MM.1S (cell line): Measurements from ENCODE around the gene EDEM3.
"Not testable (repeated sequence)": the region's sequence is repeated elsewhere in the genome, so short reads cannot be mapped to it uniquely, and the experiment has no call there.

Source experiments
- DNase-seq: peaks from one replicate; pipeline ENCODE4 v3.0.0-alpha.2; 2015
- H2AFZ ChIP-seq: fragments of 300-600 bp; sonication (generic); 2 replicates; pipeline ENCODE4 v1.6.0; 2016; ENCODE audit warnings: antibody characterized with exemption, low read length
- H3F3A ChIP-seq: fragments of 300-600 bp; sonication (generic); 2 replicates; pipeline ENCODE4 v1.6.1; 2016; ENCODE audit warnings: mild to moderate bottlenecking, antibody characterized with exemption, low read length, moderate library complexity, mixed read lengths; ENCODE audit not compliant: insufficient read depth
- H3K27ac ChIP-seq: fragments of 300-600 bp; sonication (generic); 2 replicates; pipeline ENCODE4 v1.5.1; 2016; ENCODE audit warnings: mild to moderate bottlenecking, low read length
- H3K27me3 ChIP-seq: fragments of 300-600 bp; sonication (generic); replicated peaks from 2 replicates; pipeline ENCODE4 v1.6.0; 2016; ENCODE audit warnings: low read length; ENCODE audit not compliant: insufficient read depth
- H3K36me3 ChIP-seq: fragments of 300-600 bp; sonication (generic); replicated peaks from 2 replicates; pipeline ENCODE4 v1.6.1; 2016; ENCODE audit warnings: mild to moderate bottlenecking, low read length, mixed read lengths; ENCODE audit not compliant: insufficient read depth
- H3K4me1 ChIP-seq: fragments of 300-600 bp; sonication (generic); 2 replicates; pipeline ENCODE4 v1.6.1; 2016; ENCODE audit warnings: low read length, mixed read lengths
- H3K4me2 ChIP-seq: fragments of 300-600 bp; sonication (generic); 2 replicates; pipeline ENCODE4 v1.6.0; 2016; ENCODE audit warnings: low read depth, low read length
- H3K4me3 ChIP-seq: fragments of 300-600 bp; sonication (generic); 2 replicates; pipeline ENCODE4 v1.5.1; 2016; ENCODE audit warnings: low read length, mixed read lengths
- H3K79me2 ChIP-seq: fragments of 300-600 bp; sonication (generic); 2 replicates; pipeline ENCODE4 v1.6.1; 2016; ENCODE audit warnings: mixed run types, low read length, mixed read lengths
- H3K9ac ChIP-seq: fragments of 300-600 bp; sonication (generic); 2 replicates; pipeline ENCODE4 v1.6.1; 2016; ENCODE audit warnings: low read length, mixed read lengths
- H3K9me2 ChIP-seq: fragments of 300-600 bp; sonication (generic); replicated peaks from 2 replicates; pipeline ENCODE4 v1.6.1; 2016; ENCODE audit warnings: mild to moderate bottlenecking, low read length, mixed read lengths; ENCODE audit not compliant: insufficient read depth
- H3K9me3 ChIP-seq: fragments of 300-600 bp; sonication (generic); replicated peaks from 2 replicates; pipeline ENCODE4 v1.6.1; 2016; ENCODE audit warnings: mild to moderate bottlenecking, low read length, mixed read lengths; ENCODE audit not compliant: insufficient read depth
- H4K20me1 ChIP-seq: fragments of 300-600 bp; sonication (generic); 2 replicates; pipeline ENCODE4 v1.6.1; 2016; ENCODE audit warnings: mild to moderate bottlenecking, low read length, moderate library complexity, mixed read lengths; ENCODE audit not compliant: insufficient read depth
- CTCF ChIP-seq: fragments of 300-600 bp; sonication (generic); IDR thresholded peaks from 2 replicates; pipeline ENCODE4 v1.5.1; 2016; ENCODE audit warnings: antibody characterized with exemption, low read length, mixed read lengths
- EZH2 ChIP-seq: fragments of 300-600 bp; sonication (generic); optimal IDR thresholded peaks from 2 replicates; pipeline ENCODE3; 2017; ENCODE audit warnings: low read depth, mild to moderate bottlenecking, antibody characterized with exemption, low read length, mixed read lengths
- EZH2phosphoT487 ChIP-seq: fragments of 300-600 bp; sonication (generic); IDR thresholded peaks from 2 replicates; pipeline ENCODE4 v1.6.1; 2018; ENCODE audit warnings: antibody characterized with exemption, low read length

Gene EDEM3

GRCh38 chr1:184789884-184790283 is 35.2 kb upstream of the EDEM3 start:
- Histone ChIP-seq H3K4me2 (no peak overlapping the region), H3K79me2 (no peaks in the 10 kb centered on the region), H3K9me3 (no peaks in the 10 kb centered on the region), H3F3A (no peaks in the 10 kb centered on the region), H3K9ac (no peak overlapping the region), H2AFZ (no peak overlapping the region), H3K9me2 (no peaks in the 10 kb centered on the region), H3K4me1 (peaks cover 20% of the 10 kb centered on the region), H3K27ac (no peak overlapping the region), H4K20me1 (no peaks in the 10 kb centered on the region), H3K27me3 (no peaks in the 10 kb centered on the region), H3K36me3 (no peaks in the 10 kb centered on the region), H3K4me3 (no peak overlapping the region)
- TF ChIP-seq CTCF (no peak), EZH2phosphoT487 (no peak), EZH2 (no peak)
- no peak for DNase-seq

GRCh38 chr1:184788970-184789369 is 34.3 kb upstream of the EDEM3 start:
- peaks cover 20% of the 10 kb centered on the region for H3K4me1 ChIP-seq
- no peaks in the 10 kb centered on the region for H3K9me3 ChIP-seq
- no peak overlapping the region for H3K9ac ChIP-seq
- TF ChIP-seq EZH2phosphoT487 (no peak), CTCF (no peak), EZH2 (no peak)
- H3K79me2 ChIP-seq = no peaks in the 10 kb centered on the region
- H3K27me3 ChIP-seq = no peaks in the 10 kb centered on the region
- H3K27ac ChIP-seq = no peak overlapping the region
- H4K20me1 ChIP-seq = no peaks in the 10 kb centered on the region
- no peak overlapping the region for H3K4me3 ChIP-seq
- DNase-seq = no peak
- no peaks in the 10 kb centered on the region for H3F3A ChIP-seq
- H3K9me2 ChIP-seq = no peaks in the 10 kb centered on the region
- no peak overlapping the region for H3K4me2 ChIP-seq
- H2AFZ ChIP-seq = no peak overlapping the region
- H3K36me3 ChIP-seq = no peaks in the 10 kb centered on the region

- Histone ChIP-seq H3K9ac (no peak overlapping the region), H3K36me3 (no peaks in the 10 kb centered on the region), H3K4me1 (0 out of 2 replicates have a peak, but pooled peaks cover 7% of the 10 kb centered on the region), H3K9me3 (no peaks in the 10 kb centered on the region), H3K27me3 (no peaks in the 10 kb centered on the region), H3K9me2 (no peaks in the 10 kb centered on the region), H3K79me2 (no peaks in the 10 kb centered on the region), H4K20me1 (no peaks in the 10 kb centered on the region), H3F3A (no peaks in the 10 kb centered on the region), H3K4me2 (no peak overlapping the region), H3K27ac (no peak overlapping the region), H3K4me3 (no peak overlapping the region), H2AFZ (no peak overlapping the region)
- no peak for TF ChIP-seq CTCF
- no peak for TF ChIP-seq EZH2
- no peak for TF ChIP-seq EZH2phosphoT487
- DNase-seq = no peak
These were observed 30.9 kb upstream of the EDEM3 start for GRCh38 chr1:184785529-184785928.

- H3K27me3 ChIP-seq, H3K4me2 ChIP-seq, H3K9ac ChIP-seq, H3K36me3 ChIP-seq, H3F3A ChIP-seq, H2AFZ ChIP-seq, H3K79me2 ChIP-seq, DNase-seq, H3K9me2 ChIP-seq, H3K4me3 ChIP-seq, H3K27ac ChIP-seq, H4K20me1 ChIP-seq, H3K9me3 ChIP-seq, H3K4me1 ChIP-seq: not testable (repeated sequence)
These were observed 29.1 kb upstream of the EDEM3 start for GRCh38 chr1:184783723-184784122.
